Measurements from ENCODE around the gene SREK1. TPM values are rescaled to one million over a fixed set of nuclear protein-coding genes. Genes with fewer than 3 reads are reported as not detected.

SREK1 gene
- total RNA-seq, 1 experiment from 2014 or later = 65.6 TPM

- ATAC-seq (no peak), DNase-seq (ENCODE audit: low read depth, low spot score) (no peak)
- ChIA-PET POLR2A (no interaction called here), RAD21 (ENCODE audit: low non-redundant PET in 1 of 2, low total read pairs in 2 of 2, uncharacterized antibody in 2 of 2, unreplicated experiment in 2 of 2) (no interaction called here), CTCF (no interaction called here)
- TF ChIP-seq ZNF274 (IDR thresholded peaks at IDR 0.05; ENCODE audit: low read depth, low read length) (no peak), EGR1 (IDR thresholded peaks at IDR 0.05; ENCODE audit: low read depth) (no peak), ZFX (IDR thresholded peaks at IDR 0.05) (no peak), REST (IDR thresholded peaks at IDR 0.05; ENCODE audit: low read depth) (no peak), CTCF (IDR thresholded peaks at IDR 0.05 in 2 of 3, conservative IDR thresholded peaks at IDR 0.05 in 1 of 3; ENCODE audit: borderline replicate concordance in 1 of 3, insufficient read depth in 1 of 3, low read depth in 2 of 3, low read length in 2 of 3) (no peak), SRF (IDR thresholded peaks at IDR 0.05; ENCODE audit: low read depth) (no peak)
- H3K27me3 ChIP-seq (ENCODE audit: insufficient read depth, low read length) = 0 out of 2 replicates have a peak, but pooled peaks cover 8% of the 10 kb centered on the region
- H3K9ac ChIP-seq (ENCODE audit: low read length) = no peak overlapping the region
- BruUV-seq (replicated peaks) = no TSS peak
- no peaks in the 10 kb centered on the region for H3K9me3 ChIP-seq (ENCODE audit: control insufficient read depth in 1 of 2, insufficient read depth in 1 of 2, low read depth in 1 of 2, low read length in 2 of 2)
- H3K4me2 ChIP-seq (ENCODE audit: low read length) = no peak overlapping the region
- intact Hi-C loops (cut with micrococcal nuclease) = no loop called here
- H4K20me1 ChIP-seq (ENCODE audit: insufficient read depth) = no peaks in the 10 kb centered on the region
- no peak overlapping the region for H2AFZ ChIP-seq (ENCODE audit: low read depth, low read length, poor library complexity, severe bottlenecking)
- H3K36me3 ChIP-seq (ENCODE audit: control insufficient read depth in 1 of 2, insufficient read depth in 2 of 2, low read length in 2 of 2) = no peaks in the 10 kb centered on the region
- no peaks in the 10 kb centered on the region for H3K4me1 ChIP-seq (ENCODE audit: control insufficient read depth in 1 of 2, insufficient read depth in 2 of 2, low read length in 2 of 2)
- no peak overlapping the region for H3K27ac ChIP-seq (ENCODE audit: low read depth, low read length)
- H3K4me3 ChIP-seq (replicated peaks in 1 of 2; ENCODE audit: low read depth in 1 of 2, low read length in 2 of 2) = no peak overlapping the region
- no peaks in the 10 kb centered on the region for H3K9me2 ChIP-seq (ENCODE audit: insufficient read depth)
- no peaks in the 10 kb centered on the region for H3K79me2 ChIP-seq (ENCODE audit: insufficient read depth, low read length)
These were observed 88.2 kb downstream of the SREK1 start for GRCh38 chr5:66232275-66232674.
